CD14-positive monocyte (primary cell): ENCODE measurements around the gene SELPLG. TPM values are rescaled to one million over a fixed set of nuclear protein-coding genes. Genes with fewer than 3 reads are reported as not detected.

ENCODE experiments used
- DNase-seq, 3 donors: peaks; one replicate each; pipeline ENCODE4 v3.0.0-alpha.2; 2011 to 2022
- H2AFZ ChIP-seq: 2 replicates; pipeline ENCODE4 v1.6.0; 2012; ENCODE audit warnings: mild to moderate bottlenecking, low read depth, low read length, inconsistent platforms; ENCODE audit not compliant: insufficient read depth, poor library complexity, severe bottlenecking
- H3K27ac ChIP-seq, 2 donors: 1 replicate in 1 of 2; 2 replicates in 1 of 2; pipeline ENCODE4 v1.5.1; 2012 to 2013; ENCODE audit warnings: low read length in 2 of 2, control low read depth in 1 of 2, inconsistent platforms in 1 of 2, low read depth in 1 of 2, mild to moderate bottlenecking in 1 of 2
- H3K27me3 ChIP-seq, 2 donors: one replicate each; pipeline versions ENCODE4 v1.6.0 to v1.6.1; 2011 to 2013; ENCODE audit warnings: low read length in 2 of 2; ENCODE audit not compliant: control insufficient read depth in 2 of 2, insufficient read depth in 2 of 2
- H3K36me3 ChIP-seq, 2 donors: replicated peaks in 1 of 2; 1 replicate in 1 of 2; 2 replicates in 1 of 2; pipeline versions ENCODE4 v1.5.1 to v1.6.1; 2012 to 2013; ENCODE audit warnings: low read length in 2 of 2, control low read depth in 1 of 2, inconsistent platforms in 1 of 2, mild to moderate bottlenecking in 1 of 2; ENCODE audit not compliant: insufficient read depth in 2 of 2, control insufficient read depth in 1 of 2
- H3K4me1 ChIP-seq, 2 donors: 1 replicate in 1 of 2; 2 replicates in 1 of 2; pipeline versions ENCODE4 v1.5.1 to v1.6.1; 2012 to 2013; ENCODE audit warnings: low read length in 2 of 2, control low read depth in 1 of 2, inconsistent platforms in 1 of 2, mild to moderate bottlenecking in 1 of 2, moderate library complexity in 1 of 2; ENCODE audit not compliant: insufficient read depth in 2 of 2, control insufficient read depth in 1 of 2
- H3K4me2 ChIP-seq: replicated peaks from 2 replicates; pipeline ENCODE3; 2012; ENCODE audit warnings: low read length, moderate library complexity, mild to moderate bottlenecking; ENCODE audit not compliant: poor library complexity, severe bottlenecking; ENCODE audit errors: extremely low read depth
- H3K4me3 ChIP-seq, 3 experiments: fragments of 200-600 bp in 1 of 3; sonication (generic) in 1 of 3; replicated peaks in 1 of 3; 1 replicate in 2 of 3; 2 replicates in 1 of 3; pipeline ENCODE4 v1.5.1; 2011 to 2013; ENCODE audit warnings: low read length in 3 of 3, mild to moderate bottlenecking in 3 of 3, control low read depth in 2 of 3, low read depth in 2 of 3, inconsistent platforms in 1 of 3, moderate library complexity in 1 of 3
- H3K79me2 ChIP-seq: 2 replicates; pipeline ENCODE4 v1.6.0; 2012; ENCODE audit warnings: mild to moderate bottlenecking, control low read depth, inconsistent platforms, low read length, moderate library complexity; ENCODE audit not compliant: insufficient read depth
- H3K9ac ChIP-seq: 2 replicates; pipeline ENCODE4 v1.6.0; 2017; ENCODE audit warnings: low read length, mild to moderate bottlenecking; ENCODE audit not compliant: insufficient read depth, poor library complexity, severe bottlenecking
- H3K9me3 ChIP-seq, 2 donors: replicated peaks in 1 of 2; 1 replicate in 1 of 2; 2 replicates in 1 of 2; pipeline versions ENCODE4 v1.5.1 to v1.6.1; 2012 to 2013; ENCODE audit warnings: low read length in 2 of 2, control low read depth in 1 of 2; ENCODE audit not compliant: control insufficient read depth in 1 of 2, insufficient read depth in 1 of 2
- H4K20me1 ChIP-seq: 2 replicates; pipeline ENCODE4 v1.6.0; 2012; ENCODE audit warnings: mild to moderate bottlenecking, low read length, control low read depth, moderate library complexity; ENCODE audit not compliant: insufficient read depth
- H3K27ac Mint-ChIP-seq, 7 donors: one replicate each; pipeline ENCODE4 v1.8.0; 2020; ENCODE audit warnings: mild to moderate bottlenecking in 7 of 7, mixed read lengths in 7 of 7, moderate library complexity in 6 of 7, inconsistent platforms in 2 of 7
- H3K27me3 Mint-ChIP-seq, 3 donors: one replicate each; pipeline ENCODE4 v1.8.0; 2021 to 2022; ENCODE audit warnings: low read depth in 3 of 3, mild to moderate bottlenecking in 3 of 3, mixed read lengths in 3 of 3, moderate library complexity in 3 of 3, inconsistent platforms in 1 of 3
- H3K36me3 Mint-ChIP-seq, 2 donors: one replicate each; pipeline ENCODE4 v1.8.0; 2020; ENCODE audit warnings: mixed read lengths in 2 of 2, inconsistent platforms in 1 of 2, mild to moderate bottlenecking in 1 of 2
- H3K4me1 Mint-ChIP-seq: one replicate; pipeline ENCODE4 v1.8.0; 2020; ENCODE audit warnings: mild to moderate bottlenecking, mixed read lengths
- H3K4me3 Mint-ChIP-seq, 2 donors: one replicate each; pipeline ENCODE4 v1.8.0; 2020; ENCODE audit warnings: mild to moderate bottlenecking in 2 of 2, mixed read lengths in 2 of 2, moderate library complexity in 1 of 2
- H3K9me3 Mint-ChIP-seq, 7 donors: one replicate each; pipeline ENCODE4 v1.8.0; 2020 to 2022; ENCODE audit warnings: mixed read lengths in 7 of 7, mild to moderate bottlenecking in 6 of 7, moderate library complexity in 6 of 7, inconsistent platforms in 2 of 7
- CTCF ChIP-seq: fragments of 200-600 bp; IDR thresholded peaks from one replicate; pipeline ENCODE4 v1.8.0; 2022; ENCODE audit warnings: antibody characterized with exemption, mild to moderate bottlenecking
- WGBS: methylation state at CpG from one replicate; pipeline ENCODE4 v1.1.5; 2013; ENCODE audit warnings: missing lambda C conversion rate; ENCODE audit not compliant: insufficient coverage; 5-methylcytosine and 5-hydroxymethylcytosine counted together
- intact Hi-C, 2 donors: fragments of 100-400 bp; cut with micrococcal nuclease; formaldehyde crosslinking; loops; one replicate each; pipeline versions ENCODE4 v1.15.0 to v1.15.1; 2023
- polyA plus RNA-seq, 3 donors: library from polyadenylated mRNA; depleted of rRNA in 1 of 3; unstranded in 2 of 3; stranded (reverse) in 1 of 3; fragments of 300-500 nt in 2 of 3; fragments of >200 nt in 1 of 3; fragmentation: Illumina TruSeq in 2 of 3; gene quantifications; 1 replicate in 2 of 3; 2 replicates in 1 of 3; pipeline ENCODE4 v1.2.3, GENCODE V29; 2012 to 2021

Gene SELPLG
- polyA plus RNA-seq, 3 donors, result 193 to 349 (median 247) TPM

- peaks cover 4 to 11% of the 10 kb centered on the region in 2 donors for H3K36me3 ChIP-seq
- TF ChIP-seq CTCF, result no peak
- H3K4me1 ChIP-seq, result peaks cover 30 to 40% of the 10 kb centered on the region in 2 donors
- Mint-ChIP-seq H3K4me3 (no peak overlapping the region), H3K27me3 (peaks cover 0 to 5% (median 0%) of the 10 kb centered on the region in 3 donors), H3K36me3 (peaks cover 38 to 41% of the 10 kb centered on the region in 2 donors), H3K4me1 (peaks cover 36% of the 10 kb centered on the region), H3K27ac (peak overlapping the region in 5 of 7 donors; percentile 32 to 85 (median 71)), H3K9me3 (peaks cover 8 to 14% (median 9%) of the 10 kb centered on the region in 7 donors)
- H3K79me2 ChIP-seq, result peaks cover 32% of the 10 kb centered on the region
- no peak for DNase-seq
- no peak overlapping the region for H3K4me2 ChIP-seq
- WGBS, result 88% methylated on average over 2 of the region's 2 CpGs
- H3K9me3 ChIP-seq, result peaks cover 7 to 8% of the 10 kb centered on the region in 2 donors
- intact Hi-C loops, result loop anchor here in 1 of 2 donors (10.0 kb wide), 1 partner anchor 478 kb away; the partner anchor contains the start of genes ALKBH2 and UNG
- no peaks in the 10 kb centered on the region for H3K27me3 ChIP-seq
- H3K27ac ChIP-seq, result peak overlapping the region in 1 of 2 donors; percentile 52
- H2AFZ ChIP-seq, result no peak overlapping the region
- peaks cover 51% of the 10 kb centered on the region for H4K20me1 ChIP-seq
- H3K4me3 ChIP-seq, result no peak overlapping the region
- no peak overlapping the region for H3K9ac ChIP-seq
Observed at GRCh38 chr12:108616359-108616758, 17.3 kb downstream of the SELPLG start.

GRCh38 chr12:108615918-108616317 is 17.8 kb downstream of the SELPLG start:
- no CpG with 5 or more reads among the region's 1 CpG for WGBS
- peaks cover 25 to 36% of the 10 kb centered on the region in 2 donors for H3K4me1 ChIP-seq
- no peak overlapping the region for H3K4me3 Mint-ChIP-seq

More at GRCh38 chr12:108615918-108616317, 17.8 kb downstream of the SELPLG start:
- intact Hi-C loops, result loop anchor here in 1 of 2 donors (10.0 kb wide), 1 partner anchor 479 kb away; the partner anchor contains the start of genes ALKBH2 and UNG
- H3K27me3 Mint-ChIP-seq, result peaks cover 0 to 5% (median 0%) of the 10 kb centered on the region in 3 donors
- Histone ChIP-seq H2AFZ (no peak overlapping the region), H3K27ac (no peak overlapping the region), H3K9ac (no peak overlapping the region), H3K4me3 (no peak overlapping the region), H3K36me3 (peaks cover 0 to 8% of the 10 kb centered on the region in 2 donors), H3K79me2 (peaks cover 28% of the 10 kb centered on the region), H3K9me3 (peaks cover 7 to 8% of the 10 kb centered on the region in 2 donors), H4K20me1 (peaks cover 47% of the 10 kb centered on the region), H3K27me3 (no peaks in the 10 kb centered on the region), H3K4me2 (no peak overlapping the region)
- H3K9me3 Mint-ChIP-seq, result peaks cover 8 to 14% (median 9%) of the 10 kb centered on the region in 7 donors
- H3K36me3 Mint-ChIP-seq, result peaks cover 34 to 37% of the 10 kb centered on the region in 2 donors
- DNase-seq, result no peak
- H3K4me1 Mint-ChIP-seq, result peaks cover 33% of the 10 kb centered on the region
- peak overlapping the region in 5 of 7 donors; percentile 14 to 84 (median 32) for H3K27ac Mint-ChIP-seq
- no peak for TF ChIP-seq CTCF
